HepG2 (cell line): Measurements from ENCODE around the gene TMEM144. TPM values are rescaled to one million over a fixed set of nuclear protein-coding genes. Genes with fewer than 3 reads are reported as not detected.

ENCODE experiments used
- CBX5 ChIP-seq: sonication (generic); formaldehyde crosslinking; IDR thresholded peaks from 2 replicates; pipeline ENCODE4 v1.4.0; 2020; ENCODE audit warnings: missing genetic modification reagents, borderline replicate concordance
- KLF12 ChIP-seq: sonication (generic); formaldehyde crosslinking; IDR thresholded peaks from 2 replicates; pipeline ENCODE4 v1.4.0; 2020; ENCODE audit warnings: missing genetic modification reagents, borderline replicate concordance
- KLF16 ChIP-seq, 2 experiments: sonication (generic) in 1 of 2; formaldehyde crosslinking in 1 of 2; IDR thresholded peaks; 2 replicates each; pipeline versions ENCODE4 v1.6.1 to v1.8.0; 2016 to 2023; ENCODE audit warnings: missing genetic modification reagents in 2 of 2, missing compliant biosample characterization in 1 of 2
- KLF6 ChIP-seq: IDR thresholded peaks from 2 replicates; pipeline ENCODE4 v1.8.0; 2016; ENCODE audit warnings: missing biosample characterization, missing genetic modification reagents
- NCOA2 ChIP-seq: sonication (generic); formaldehyde crosslinking; IDR thresholded peaks from 2 replicates; pipeline ENCODE4 v1.8.0; 2022; ENCODE audit warnings: inconsistent platforms
- RXRB ChIP-seq: IDR thresholded peaks from 2 replicates; pipeline ENCODE4 v1.6.1; 2016; ENCODE audit warnings: borderline replicate concordance, missing genetic modification reagents, missing compliant biosample characterization
- SP1 ChIP-seq, 2 experiments: fragments of 450-650 bp in 1 of 2; sonication (generic) in 1 of 2; formaldehyde crosslinking in 1 of 2; IDR thresholded peaks; 2 replicates each; pipeline versions ENCODE4 v1.4.0 to v1.6.1; 2016 to 2020; ENCODE audit warnings: missing genetic modification reagents in 1 of 2
- ZBTB1 ChIP-seq: sonication (generic); formaldehyde crosslinking; IDR thresholded peaks from 2 replicates; pipeline ENCODE4 v1.4.0; 2020; ENCODE audit warnings: missing genetic modification reagents, borderline replicate concordance
- ZC3H13 ChIP-seq: sonication (generic); formaldehyde crosslinking; IDR thresholded peaks from 2 replicates; pipeline ENCODE4 v1.8.1; 2023; ENCODE audit warnings: mild to moderate bottlenecking, missing genetic modification reagents, moderate library complexity
- polyA plus RNA-seq, 8 experiments: library from polyadenylated mRNA; depleted of rRNA in 3 of 8; stranded (reverse) in 7 of 8; unstranded in 1 of 8; fragments of >200 nt; fragmentation: Illumina TruSeq in 4 of 8; extraction: Trizol in 4 of 8; gene quantifications; 2 replicates each; pipeline versions ENCODE4 v1.2.1 to v1.2.3, GENCODE V29; 2011 to 2016; ENCODE audit warnings: low read depth in 4 of 8, missing spikeins in 1 of 8, mixed read lengths in 1 of 8; ENCODE audit not compliant: insufficient read depth in 1 of 8
- total RNA-seq, 5 experiments: library from RNA; depleted of rRNA; stranded (reverse); fragments of >200 nt; fragmentation: Illumina TruSeq; extraction: Trizol; gene quantifications; 2 replicates each; pipeline ENCODE4 v1.2.3, GENCODE V29; 2016; ENCODE audit warnings: low read depth in 1 of 5
- TF ChIP-seq, protein P1 (sequence below): sonication (generic); formaldehyde crosslinking; IDR thresholded peaks from 2 replicates; pipeline ENCODE4 v1.4.0; 2020; ENCODE audit warnings: missing genetic modification reagents, borderline replicate concordance
- TF ChIP-seq, protein P2 (sequence below): sonication (generic); formaldehyde crosslinking; IDR thresholded peaks from 2 replicates; pipeline ENCODE4 v1.4.0; 2020; ENCODE audit warnings: missing genetic modification reagents
- TF ChIP-seq, protein P3 (sequence below): sonication (generic); formaldehyde crosslinking; IDR thresholded peaks from 2 replicates; pipeline ENCODE4 v1.5.1; 2020; ENCODE audit warnings: mild to moderate bottlenecking, missing genetic modification reagents
- TF ChIP-seq, protein P4 (sequence below): IDR thresholded peaks from 2 replicates; pipeline ENCODE4 v1.6.1; 2012; ENCODE audit warnings: inconsistent platforms
- TF ChIP-seq, protein P5 (sequence below): IDR thresholded peaks from 2 replicates; pipeline ENCODE4 v1.6.1; 2012; ENCODE audit warnings: low read depth, low read length, improper control_type of control experiment

TMEM144 gene
- total and polyA plus RNA-seq, 2 of the 13 experiments (the other 11 are each of a cell fraction or from before 2014, with no cell fraction given) = 10.9 to 12.3 TPM

DNA sequence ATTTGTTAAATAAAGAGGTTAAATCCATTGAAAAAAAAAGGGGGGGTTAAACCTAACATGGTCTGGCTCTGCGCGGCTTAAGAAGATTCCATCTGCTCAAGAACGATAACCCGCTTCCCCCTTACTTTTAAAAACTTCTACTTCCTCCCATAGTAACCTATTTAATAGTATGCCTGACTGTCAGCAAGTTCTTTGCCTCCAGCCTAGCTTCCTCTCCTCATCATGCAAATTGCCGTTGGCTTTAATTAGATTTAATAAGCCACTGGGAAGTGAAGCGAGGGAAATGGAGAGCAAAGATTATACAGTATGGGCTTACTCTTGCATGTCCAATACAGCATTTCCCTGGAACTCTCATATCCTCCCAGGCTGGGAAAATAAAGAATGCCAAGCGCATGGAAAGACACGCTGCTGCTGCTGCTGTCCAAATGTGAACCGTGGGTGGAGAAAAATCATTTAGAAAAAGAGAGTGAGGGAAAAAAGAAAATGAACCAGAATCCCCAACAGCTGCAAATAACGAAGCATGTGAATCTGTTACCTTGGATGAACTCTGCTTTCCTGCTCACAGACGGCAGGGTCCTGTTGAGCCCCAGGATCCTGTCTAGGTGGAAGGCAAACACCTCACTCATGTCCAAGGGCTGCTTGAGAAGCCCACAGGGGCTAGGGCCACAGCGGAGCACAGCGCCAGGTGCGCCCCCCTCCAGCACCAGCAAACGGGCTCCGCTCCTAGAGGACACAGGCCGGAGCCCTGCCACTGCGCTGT lies 40.2 kb upstream of the TMEM144 start (continued):
- TF ChIP-seq, protein P1, sequence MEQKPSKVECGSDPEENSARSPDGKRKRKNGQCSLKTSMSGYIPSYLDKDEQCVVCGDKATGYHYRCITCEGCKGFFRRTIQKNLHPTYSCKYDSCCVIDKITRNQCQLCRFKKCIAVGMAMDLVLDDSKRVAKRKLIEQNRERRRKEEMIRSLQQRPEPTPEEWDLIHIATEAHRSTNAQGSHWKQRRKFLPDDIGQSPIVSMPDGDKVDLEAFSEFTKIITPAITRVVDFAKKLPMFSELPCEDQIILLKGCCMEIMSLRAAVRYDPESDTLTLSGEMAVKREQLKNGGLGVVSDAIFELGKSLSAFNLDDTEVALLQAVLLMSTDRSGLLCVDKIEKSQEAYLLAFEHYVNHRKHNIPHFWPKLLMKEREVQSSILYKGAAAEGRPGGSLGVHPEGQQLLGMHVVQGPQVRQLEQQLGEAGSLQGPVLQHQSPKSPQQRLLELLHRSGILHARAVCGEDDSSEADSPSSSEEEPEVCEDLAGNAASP (CRISPR knock-in tag) = peak; percentile 83; the same call in 1 of the 2 replicates
- TF ChIP-seq ZC3H13 (CRISPR knock-in tag) (0 out of 2 replicates have a peak, but pooled peaks have one; percentile 43), SP1 (IDR thresholded peaks at IDR 0.05) (no peak), SP1 (CRISPR knock-in tag; IDR thresholded peaks at IDR 0.05) (no peak), KLF6 (CRISPR knock-in tag) (no peak), CBX5 (CRISPR knock-in tag) (0 out of 2 replicates have a peak, but pooled peaks have one; percentile 13), KLF16 (CRISPR knock-in tag; IDR thresholded peaks at IDR 0.05) (no peak), ZBTB1 (no peak), KLF12 (0 out of 2 replicates have a peak, but pooled peaks have one; percentile 8), RXRB (CRISPR knock-in tag) (peak; percentile 68; the same call in 1 of the 2 replicates), NCOA2 (CRISPR knock-in tag) (no peak)
- TF ChIP-seq, protein P2, sequence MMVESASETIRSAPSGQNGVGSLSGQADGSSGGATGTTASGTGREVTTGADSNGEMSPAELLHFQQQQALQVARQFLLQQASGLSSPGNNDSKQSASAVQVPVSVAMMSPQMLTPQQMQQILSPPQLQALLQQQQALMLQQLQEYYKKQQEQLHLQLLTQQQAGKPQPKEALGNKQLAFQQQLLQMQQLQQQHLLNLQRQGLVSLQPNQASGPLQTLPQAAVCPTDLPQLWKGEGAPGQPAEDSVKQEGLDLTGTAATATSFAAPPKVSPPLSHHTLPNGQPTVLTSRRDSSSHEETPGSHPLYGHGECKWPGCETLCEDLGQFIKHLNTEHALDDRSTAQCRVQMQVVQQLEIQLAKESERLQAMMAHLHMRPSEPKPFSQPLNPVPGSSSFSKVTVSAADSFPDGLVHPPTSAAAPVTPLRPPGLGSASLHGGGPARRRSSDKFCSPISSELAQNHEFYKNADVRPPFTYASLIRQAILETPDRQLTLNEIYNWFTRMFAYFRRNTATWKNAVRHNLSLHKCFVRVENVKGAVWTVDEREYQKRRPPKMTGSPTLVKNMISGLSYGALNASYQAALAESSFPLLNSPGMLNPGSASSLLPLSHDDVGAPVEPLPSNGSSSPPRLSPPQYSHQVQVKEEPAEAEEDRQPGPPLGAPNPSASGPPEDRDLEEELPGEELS (CRISPR knock-in tag) = peak; percentile 49; the same call in 1 of the 2 replicates
- TF ChIP-seq, protein P3, sequence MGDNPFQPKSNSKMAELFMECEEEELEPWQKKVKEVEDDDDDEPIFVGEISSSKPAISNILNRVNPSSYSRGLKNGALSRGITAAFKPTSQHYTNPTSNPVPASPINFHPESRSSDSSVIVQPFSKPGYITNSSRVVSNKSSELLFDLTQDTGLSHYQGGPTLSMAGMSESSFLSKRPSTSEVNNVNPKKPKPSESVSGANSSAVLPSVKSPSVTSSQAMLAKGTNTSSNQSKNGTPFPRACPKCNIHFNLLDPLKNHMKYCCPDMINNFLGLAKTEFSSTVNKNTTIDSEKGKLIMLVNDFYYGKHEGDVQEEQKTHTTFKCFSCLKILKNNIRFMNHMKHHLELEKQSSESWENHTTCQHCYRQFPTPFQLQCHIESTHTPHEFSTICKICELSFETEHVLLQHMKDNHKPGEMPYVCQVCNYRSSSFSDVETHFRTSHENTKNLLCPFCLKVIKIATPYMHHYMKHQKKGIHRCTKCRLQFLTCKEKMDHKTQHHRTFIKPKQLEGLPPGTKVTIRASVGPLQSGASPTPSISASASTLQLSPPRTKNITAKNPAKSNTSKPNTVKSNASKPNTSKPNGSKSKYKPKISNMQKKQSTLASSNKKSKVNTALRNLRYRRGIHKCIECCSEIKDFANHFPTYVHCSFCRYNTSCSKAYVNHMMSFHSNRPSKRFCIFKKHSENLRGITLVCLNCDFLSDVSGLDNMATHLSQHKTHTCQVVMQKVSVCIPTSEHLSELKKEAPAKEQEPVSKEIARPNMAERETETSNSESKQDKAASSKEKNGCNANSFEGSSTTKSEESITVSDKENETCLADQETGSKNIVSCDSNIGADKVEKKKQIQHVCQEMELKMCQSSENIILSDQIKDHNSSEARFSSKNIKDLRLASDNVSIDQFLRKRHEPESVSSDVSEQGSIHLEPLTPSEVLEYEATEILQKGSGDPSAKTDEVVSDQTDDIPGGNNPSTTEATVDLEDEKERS (CRISPR knock-in tag) = 0 out of 2 replicates have a peak, but pooled peaks have one; percentile 8
- TF ChIP-seq, protein P4, sequence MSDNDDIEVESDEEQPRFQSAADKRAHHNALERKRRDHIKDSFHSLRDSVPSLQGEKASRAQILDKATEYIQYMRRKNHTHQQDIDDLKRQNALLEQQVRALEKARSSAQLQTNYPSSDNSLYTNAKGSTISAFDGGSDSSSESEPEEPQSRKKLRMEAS = no peak
- TF ChIP-seq, protein P5, sequence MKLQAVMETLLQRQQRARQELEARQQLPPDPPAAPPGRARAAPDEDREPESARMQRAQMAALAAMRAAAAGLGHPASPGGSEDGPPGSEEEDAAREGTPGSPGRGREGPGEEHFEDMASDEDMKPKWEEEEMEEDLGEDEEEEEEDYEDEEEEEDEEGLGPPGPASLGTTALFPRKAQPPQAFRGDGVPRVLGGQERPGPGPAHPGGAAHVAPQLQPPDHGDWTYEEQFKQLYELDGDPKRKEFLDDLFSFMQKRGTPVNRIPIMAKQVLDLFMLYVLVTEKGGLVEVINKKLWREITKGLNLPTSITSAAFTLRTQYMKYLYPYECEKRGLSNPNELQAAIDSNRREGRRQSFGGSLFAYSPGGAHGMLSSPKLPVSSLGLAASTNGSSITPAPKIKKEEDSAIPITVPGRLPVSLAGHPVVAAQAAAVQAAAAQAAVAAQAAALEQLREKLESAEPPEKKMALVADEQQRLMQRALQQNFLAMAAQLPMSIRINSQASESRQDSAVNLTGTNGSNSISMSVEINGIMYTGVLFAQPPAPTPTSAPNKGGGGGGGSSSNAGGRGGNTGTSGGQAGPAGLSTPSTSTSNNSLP = no peak
- TF ChIP-seq, all 625 proteins: peak for 38
